GM12865 (cell line): ENCODE results near the gene NTN4.
"Not testable (repeated sequence)": the region's sequence is repeated elsewhere in the genome, so short reads cannot be mapped to it uniquely, and the experiment has no call there.

Experiments used
- DNase-seq: peaks from one replicate; pipeline ENCODE4 v3.0.0; 2010; ENCODE audit warnings: low read depth
- H3K4me3 ChIP-seq: 2 replicates; pipeline ENCODE4 v1.5.1; 2011; ENCODE audit warnings: mild to moderate bottlenecking, low read depth, low read length, control low read depth
- TF ChIP-seq, protein P1 (sequence below): IDR thresholded peaks from 2 replicates; pipeline ENCODE4 v1.5.1; 2011; ENCODE audit warnings: low read length, control low read depth, low read depth, inconsistent platforms; ENCODE audit not compliant: insufficient read depth; ENCODE audit errors: missing control alignments

NTN4 gene

DNA sequence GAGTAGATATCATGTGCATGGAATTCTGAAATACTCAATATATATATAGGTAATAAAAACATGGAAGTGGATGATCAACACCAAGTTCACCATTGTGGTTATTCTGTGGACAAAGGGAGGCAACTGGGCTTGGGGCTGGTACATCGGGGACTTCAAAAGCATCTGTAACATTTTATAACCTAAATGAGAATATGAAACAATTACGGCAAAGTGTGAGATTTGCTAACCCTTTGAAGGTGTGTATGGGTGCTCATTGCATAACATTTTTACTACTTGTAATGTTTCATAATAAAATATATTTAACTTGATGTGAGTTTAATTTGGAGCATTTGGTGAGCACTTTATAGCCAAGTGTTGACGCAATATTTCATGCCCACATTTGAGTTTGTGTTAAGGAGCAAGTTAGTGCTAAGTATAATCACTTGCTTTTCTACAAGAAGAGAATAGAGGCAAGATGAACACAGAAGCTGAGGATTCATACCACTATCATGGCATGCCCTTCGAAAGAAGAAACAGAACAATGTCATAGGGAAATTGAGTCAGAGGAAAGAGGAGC, 109.3 kb downstream of the NTN4 start:
- TF ChIP-seq, protein P1, sequence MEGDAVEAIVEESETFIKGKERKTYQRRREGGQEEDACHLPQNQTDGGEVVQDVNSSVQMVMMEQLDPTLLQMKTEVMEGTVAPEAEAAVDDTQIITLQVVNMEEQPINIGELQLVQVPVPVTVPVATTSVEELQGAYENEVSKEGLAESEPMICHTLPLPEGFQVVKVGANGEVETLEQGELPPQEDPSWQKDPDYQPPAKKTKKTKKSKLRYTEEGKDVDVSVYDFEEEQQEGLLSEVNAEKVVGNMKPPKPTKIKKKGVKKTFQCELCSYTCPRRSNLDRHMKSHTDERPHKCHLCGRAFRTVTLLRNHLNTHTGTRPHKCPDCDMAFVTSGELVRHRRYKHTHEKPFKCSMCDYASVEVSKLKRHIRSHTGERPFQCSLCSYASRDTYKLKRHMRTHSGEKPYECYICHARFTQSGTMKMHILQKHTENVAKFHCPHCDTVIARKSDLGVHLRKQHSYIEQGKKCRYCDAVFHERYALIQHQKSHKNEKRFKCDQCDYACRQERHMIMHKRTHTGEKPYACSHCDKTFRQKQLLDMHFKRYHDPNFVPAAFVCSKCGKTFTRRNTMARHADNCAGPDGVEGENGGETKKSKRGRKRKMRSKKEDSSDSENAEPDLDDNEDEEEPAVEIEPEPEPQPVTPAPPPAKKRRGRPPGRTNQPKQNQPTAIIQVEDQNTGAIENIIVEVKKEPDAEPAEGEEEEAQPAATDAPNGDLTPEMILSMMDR, result no peak
- H3K4me3 ChIP-seq, result no peak overlapping the region
- DNase-seq, result no peak

- TF ChIP-seq, protein P1, result no peak
- DNase-seq, result no peak
- no peak overlapping the region for H3K4me3 ChIP-seq
Observed at GRCh38 chr12:95678684-95679083, 111.9 kb downstream of the NTN4 start.

GRCh38 chr12:95677782-95678181, 112.8 kb downstream of the NTN4 start:
- not testable (repeated sequence) for H3K4me3 ChIP-seq, DNase-seq

DNA sequence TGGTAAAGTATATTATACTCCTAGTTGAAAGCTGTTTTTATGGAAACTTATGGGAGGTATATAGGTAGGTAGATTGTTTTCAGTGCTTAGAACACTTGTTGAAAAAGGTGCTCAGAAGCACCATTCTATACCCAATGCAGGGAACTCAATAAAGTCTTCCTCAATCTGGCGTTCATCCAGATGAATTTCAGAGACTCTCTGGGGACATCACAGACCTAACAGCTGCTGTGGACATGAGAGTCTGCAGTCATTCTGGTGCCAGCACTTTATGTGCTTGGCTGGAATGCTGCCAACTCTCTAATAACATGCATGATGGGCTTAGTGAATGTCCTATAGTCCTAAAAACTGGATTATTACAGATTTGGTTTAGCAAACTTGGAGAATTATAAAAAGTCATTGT, 115.9 kb downstream of the NTN4 start:
- no peak overlapping the region for H3K4me3 ChIP-seq
- TF ChIP-seq, protein P1, result no peak
- no peak for DNase-seq

GRCh38 chr12:95674163-95674562, 116.4 kb downstream of the NTN4 start:
- H3K4me3 ChIP-seq, result no peak overlapping the region
- TF ChIP-seq, protein P1, result no peak
- DNase-seq, result no peak

DNA sequence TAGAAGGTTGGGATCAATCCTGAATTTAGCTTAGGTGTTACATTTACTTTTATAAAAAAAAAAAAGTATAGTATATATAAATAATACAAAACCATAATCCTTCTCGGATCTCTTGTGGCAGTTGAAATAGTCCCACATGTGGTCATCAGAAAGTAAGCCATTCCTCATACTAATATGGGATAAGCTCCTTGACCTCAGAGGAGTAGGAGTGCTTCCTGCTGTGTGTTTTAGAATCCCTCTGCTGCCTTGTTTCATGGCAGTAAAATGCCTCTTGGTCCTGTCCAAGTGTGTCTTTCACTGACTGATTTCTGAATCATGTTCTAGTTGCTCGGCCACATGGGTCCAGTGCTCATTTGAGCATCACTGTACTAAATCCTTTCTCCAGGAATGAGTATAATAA, 117.0 kb downstream of the NTN4 start:
- TF ChIP-seq, protein P1, result no peak
- no peak overlapping the region for H3K4me3 ChIP-seq
- no peak for DNase-seq

GRCh38 chr12:95672166-95672565, 118.4 kb downstream of the NTN4 start:
- DNase-seq, result no peak
- TF ChIP-seq, protein P1, result no peak
- H3K4me3 ChIP-seq, result no peak overlapping the region
